K562 (cell line): Measurements from ENCODE around the gene GMEB2.

Experiments used
- ATF1 ChIP-seq, 2 experiments: fragments of 450-650 bp in 1 of 2; IDR thresholded peaks; 2 replicates each; pipeline ENCODE4 v1.6.1; 2016; ENCODE audit warnings: missing compliant biosample characterization in 1 of 2, missing genetic modification characterization in 1 of 2
- BACH1 ChIP-seq: fragments of 200-800 bp; sonication (Bioruptor generic); IDR thresholded peaks from 2 replicates; pipeline ENCODE4 v1.6.1; 2016; ENCODE audit warnings: missing genetic modification characterization, missing compliant biosample characterization
- IRF2 ChIP-seq: sonication (generic); formaldehyde crosslinking; IDR thresholded peaks from 2 replicates; pipeline ENCODE4 v1.8.1; 2022; ENCODE audit warnings: mild to moderate bottlenecking, missing genetic modification reagents
- KLF10 ChIP-seq: fragments of 250-450 bp; sonication (Bioruptor Pico); IDR thresholded peaks from 2 replicates; pipeline ENCODE4 v1.6.1; 2021; ENCODE audit warnings: matching md5 sums
- SIN3A ChIP-seq, 2 experiments: fragments of 150-350 bp in 1 of 2; IDR thresholded peaks; 2 replicates each; pipeline ENCODE4 v1.6.1; 2011 to 2016; ENCODE audit warnings: borderline replicate concordance in 2 of 2, low read depth in 2 of 2, low read length in 2 of 2, mild to moderate bottlenecking in 2 of 2, moderate library complexity in 2 of 2; ENCODE audit not compliant: control insufficient read depth in 1 of 2
- SMC3 ChIP-seq: conservative IDR thresholded peaks from 2 replicates; pipeline ENCODE4 v1.6.1; 2011; ENCODE audit warnings: low read depth, low read length, improper control_type of control experiment; ENCODE audit not compliant: insufficient read depth
- TGIF2 ChIP-seq: sonication (generic); formaldehyde crosslinking; IDR thresholded peaks from 2 replicates; pipeline ENCODE4 v1.8.1; 2022; ENCODE audit warnings: mild to moderate bottlenecking, missing genetic modification reagents, moderate library complexity
- ZKSCAN8 ChIP-seq: fragments of 200-800 bp; sonication (Bioruptor generic); IDR thresholded peaks from 2 replicates; pipeline ENCODE4 v1.6.1; 2016; ENCODE audit warnings: missing genetic modification characterization, missing compliant biosample characterization
- TF ChIP-seq, protein P1 (sequence below): fragments of 250-450 bp; sonication (Bioruptor Pico); IDR thresholded peaks from 2 replicates; pipeline ENCODE4 v1.4.0; 2020; ENCODE audit warnings: mild to moderate bottlenecking
- TF ChIP-seq, protein P2 (sequence below), 3 experiments: IDR thresholded peaks in 2 of 3; conservative IDR thresholded peaks in 1 of 3; 2 replicates each; pipeline ENCODE4 v1.5.1; 2011 to 2012; ENCODE audit warnings: low read length in 3 of 3, mild to moderate bottlenecking in 3 of 3, control low read depth in 2 of 3, improper control_type of control experiment in 1 of 3, inconsistent platforms in 1 of 3, low read depth in 1 of 3, mixed read lengths in 1 of 3, moderate library complexity in 1 of 3; ENCODE audit not compliant: insufficient read depth in 2 of 3

DNA sequence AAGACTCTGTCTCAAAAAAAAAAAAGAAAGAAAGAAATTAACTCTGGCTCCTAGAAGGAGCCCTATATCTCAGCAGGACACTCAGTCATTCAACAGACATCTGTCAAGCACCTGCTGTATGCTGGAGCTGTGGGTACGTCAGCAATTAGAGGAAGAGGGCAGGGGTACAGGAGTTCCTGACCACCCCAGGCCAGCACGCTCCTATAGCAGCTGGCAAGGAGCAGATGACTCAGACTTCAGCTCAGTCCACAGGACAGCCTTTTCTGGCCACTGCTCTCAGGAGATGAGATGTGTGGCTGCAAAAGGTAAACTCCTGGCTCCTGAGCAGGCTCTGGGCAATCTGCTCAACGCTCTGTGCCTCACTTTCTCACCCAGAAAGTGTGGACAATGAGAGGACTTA, 29.6 kb upstream of the GMEB2 start:
- TF ChIP-seq ZKSCAN8 (CRISPR knock-in tag) (no peak), BACH1 (tag) (no peak), ATF1 (CRISPR knock-in tag; IDR thresholded peaks at IDR 0.05) (no peak), ATF1 (tag; IDR thresholded peaks at IDR 0.05) (no peak), TGIF2 (CRISPR knock-in tag) (no peak), SMC3 (no peak), IRF2 (CRISPR knock-in tag) (no peak), SIN3A (IDR thresholded peaks at IDR 0.05; ENCODE audit: borderline replicate concordance in 2 of 2, control insufficient read depth in 1 of 2, low read depth in 2 of 2, low read length in 2 of 2) (no peak), KLF10 (CRISPR knock-in tag) (no peak)
- TF ChIP-seq, protein P1, sequence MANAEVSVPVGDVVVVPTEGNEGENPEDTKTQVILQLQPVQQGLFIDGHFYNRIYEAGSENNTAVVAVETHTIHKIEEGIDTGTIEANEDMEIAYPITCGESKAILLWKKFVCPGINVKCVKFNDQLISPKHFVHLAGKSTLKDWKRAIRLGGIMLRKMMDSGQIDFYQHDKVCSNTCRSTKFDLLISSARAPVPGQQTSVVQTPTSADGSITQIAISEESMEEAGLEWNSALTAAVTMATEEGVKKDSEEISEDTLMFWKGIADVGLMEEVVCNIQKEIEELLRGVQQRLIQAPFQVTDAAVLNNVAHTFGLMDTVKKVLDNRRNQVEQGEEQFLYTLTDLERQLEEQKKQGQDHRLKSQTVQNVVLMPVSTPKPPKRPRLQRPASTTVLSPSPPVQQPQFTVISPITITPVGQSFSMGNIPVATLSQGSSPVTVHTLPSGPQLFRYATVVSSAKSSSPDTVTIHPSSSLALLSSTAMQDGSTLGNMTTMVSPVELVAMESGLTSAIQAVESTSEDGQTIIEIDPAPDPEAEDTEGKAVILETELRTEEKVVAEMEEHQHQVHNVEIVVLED (CRISPR knock-in tag): no peak
- TF ChIP-seq, protein P2, sequence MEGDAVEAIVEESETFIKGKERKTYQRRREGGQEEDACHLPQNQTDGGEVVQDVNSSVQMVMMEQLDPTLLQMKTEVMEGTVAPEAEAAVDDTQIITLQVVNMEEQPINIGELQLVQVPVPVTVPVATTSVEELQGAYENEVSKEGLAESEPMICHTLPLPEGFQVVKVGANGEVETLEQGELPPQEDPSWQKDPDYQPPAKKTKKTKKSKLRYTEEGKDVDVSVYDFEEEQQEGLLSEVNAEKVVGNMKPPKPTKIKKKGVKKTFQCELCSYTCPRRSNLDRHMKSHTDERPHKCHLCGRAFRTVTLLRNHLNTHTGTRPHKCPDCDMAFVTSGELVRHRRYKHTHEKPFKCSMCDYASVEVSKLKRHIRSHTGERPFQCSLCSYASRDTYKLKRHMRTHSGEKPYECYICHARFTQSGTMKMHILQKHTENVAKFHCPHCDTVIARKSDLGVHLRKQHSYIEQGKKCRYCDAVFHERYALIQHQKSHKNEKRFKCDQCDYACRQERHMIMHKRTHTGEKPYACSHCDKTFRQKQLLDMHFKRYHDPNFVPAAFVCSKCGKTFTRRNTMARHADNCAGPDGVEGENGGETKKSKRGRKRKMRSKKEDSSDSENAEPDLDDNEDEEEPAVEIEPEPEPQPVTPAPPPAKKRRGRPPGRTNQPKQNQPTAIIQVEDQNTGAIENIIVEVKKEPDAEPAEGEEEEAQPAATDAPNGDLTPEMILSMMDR (IDR thresholded peaks at IDR 0.05 in 2 of 3, conservative IDR thresholded peaks at IDR 0.05 in 1 of 3; ENCODE audit: insufficient read depth in 2 of 3, low read depth in 1 of 3, low read length in 3 of 3): no peak
